Panc1 (cell line): Measurements from ENCODE around the gene FYN. TPM values are rescaled to one million over a fixed set of nuclear protein-coding genes. Genes with fewer than 3 reads are reported as not detected.
A peak's percentile ranks its signal among the peaks of the same experiment; 100 is the strongest.

Experiments used
- ATAC-seq: fragments of 200-7000 bp; cut with Tn5 transposase; 2 replicates; pipeline ENCODE4 v1.9.1; 2020; ENCODE audit warnings: mild to moderate bottlenecking, moderate library complexity
- BruUV-seq: library from RNA; stranded (reverse); fragments of 400-500 nt; replicated peaks from 2 replicates; lab custom pipeline; 2021; lab: Mats Ljungman, UMichigan
- CTCF ChIA-PET: fragments of 300-600 bp; sonication (Branson Sonifier 250); formaldehyde crosslinking; loops from one replicate; lab custom pipeline; 2022; ENCODE audit warnings: antibody characterized with exemption; lab: Charles Lee
- POLR2A ChIA-PET: fragments of 300-600 bp; sonication (Branson Sonifier 250); formaldehyde crosslinking; loops from one replicate; lab custom pipeline; 2022; ENCODE audit warnings: antibody characterized with exemption; lab: Charles Lee
- DNase-seq: peaks from one replicate; pipeline ENCODE4 v3.0.0-alpha.2; 2010; ENCODE audit warnings: low read depth, low spot score
- H3K27ac ChIP-seq: 2 replicates; pipeline ENCODE4 v1.5.1; 2011; ENCODE audit warnings: mild to moderate bottlenecking, low read length, inconsistent platforms
- H3K27me3 ChIP-seq: fragments of 200-500 bp; sonication (Bioruptor generic); 2 replicates; pipeline ENCODE4 v1.6.0; 2014; ENCODE audit warnings: low read length, inconsistent platforms; ENCODE audit not compliant: control insufficient read depth, insufficient read depth
- H3K36me3 ChIP-seq: fragments of 200-500 bp; sonication (Bioruptor generic); 2 replicates; pipeline ENCODE4 v1.5.1; 2014; ENCODE audit warnings: inconsistent platforms, mild to moderate bottlenecking, low read length, moderate library complexity; ENCODE audit not compliant: control insufficient read depth, insufficient read depth
- H3K4me1 ChIP-seq: 2 replicates; pipeline ENCODE4 v1.5.1; 2011; ENCODE audit warnings: inconsistent platforms, mild to moderate bottlenecking, low read length, moderate library complexity; ENCODE audit not compliant: control insufficient read depth, insufficient read depth
- H3K4me3 ChIP-seq, 2 experiments: 2 replicates each; pipeline ENCODE4 v1.5.1; 2011 to 2012; ENCODE audit warnings: low read depth in 2 of 2, low read length in 2 of 2, mild to moderate bottlenecking in 2 of 2, inconsistent platforms in 1 of 2, moderate library complexity in 1 of 2
- H3K9me3 ChIP-seq: fragments of 200-500 bp; sonication (Bioruptor generic); 2 replicates; pipeline ENCODE4 v1.5.1; 2014; ENCODE audit warnings: low read depth, mild to moderate bottlenecking, inconsistent platforms, low read length, moderate library complexity; ENCODE audit not compliant: control insufficient read depth, insufficient read depth
- POLR2AphosphoS5 ChIP-seq: IDR thresholded peaks from 2 replicates; pipeline ENCODE4 v1.6.1; 2012; ENCODE audit warnings: mild to moderate bottlenecking, low read depth, low read length, moderate library complexity
- SIN3A ChIP-seq: IDR thresholded peaks from 2 replicates; pipeline ENCODE4 v1.6.1; 2012; ENCODE audit warnings: low read depth, mild to moderate bottlenecking, low read length, moderate library complexity, borderline replicate concordance; ENCODE audit not compliant: insufficient read depth
- TCF7L2 ChIP-seq: IDR thresholded peaks from 2 replicates; pipeline ENCODE4 v1.6.1; 2011; ENCODE audit warnings: mild to moderate bottlenecking, low read depth, low read length, inconsistent platforms
- in situ Hi-C: cut with HindIII; loops from 2 replicates; pipeline ENCODE4 v1.10.0; 2016; ENCODE audit warnings: low sequenced_read_pairs, low pct_unique_long_range_greater_than_20kb
- intact Hi-C: fragments of 100-400 bp; cut with micrococcal nuclease; formaldehyde crosslinking; loops from one replicate; pipeline ENCODE4 v1.10.0; 2022; ENCODE audit not compliant: unreplicated experiment
- total RNA-seq: library from RNA; stranded (reverse); gene quantifications from one replicate; pipeline ENCODE4 v1.2.1, GENCODE V29; 2021; ENCODE audit not compliant: unreplicated experiment
- TF ChIP-seq, protein P1 (sequence below): fragments of 450-650 bp; IDR thresholded peaks from 2 replicates; pipeline ENCODE4 v1.5.1; 2017; ENCODE audit warnings: mild to moderate bottlenecking
- TF ChIP-seq, protein P2 (sequence below), 2 experiments: IDR thresholded peaks; 2 replicates each; pipeline ENCODE4 v1.6.1; 2011 to 2012; ENCODE audit warnings: low read depth in 2 of 2, control low read depth in 1 of 2, low read length in 1 of 2, mild to moderate bottlenecking in 1 of 2, moderate library complexity in 1 of 2; ENCODE audit not compliant: insufficient read depth in 1 of 2

The FYN gene
- total RNA-seq, 1 experiment from 2014 or later, result 4.2 TPM

DNA sequence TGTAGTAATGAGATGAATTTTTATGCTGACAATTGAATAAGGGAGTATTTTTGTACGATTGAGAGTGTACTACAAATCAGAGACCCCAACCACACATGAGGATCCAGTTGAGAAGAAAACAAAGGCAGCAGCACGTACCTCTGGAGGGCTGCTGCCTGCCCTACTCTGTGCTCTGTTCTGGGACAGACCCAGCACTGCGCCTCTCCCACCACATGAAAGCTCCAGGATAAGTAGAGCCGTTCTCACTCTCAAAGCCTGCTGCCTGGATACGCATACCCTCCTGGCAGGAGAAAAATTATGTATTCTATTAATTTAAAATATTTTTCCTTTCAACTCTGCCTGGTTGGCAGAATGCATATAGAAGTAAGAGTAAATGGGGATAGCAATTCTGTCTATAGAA, 256.1 kb downstream of the FYN start:
- no peak overlapping the region for H3K4me3 ChIP-seq
- ChIA-PET POLR2A (interaction anchor here (0.6 kb wide), 1 partner anchor 11 kb away, joined by 5 read pairs; no protein-coding TSS in a partner anchor), CTCF (no interaction called here)
- no TSS peak for BruUV-seq
- no peaks in the 10 kb centered on the region for H3K36me3 ChIP-seq
- TF ChIP-seq, protein P1, sequence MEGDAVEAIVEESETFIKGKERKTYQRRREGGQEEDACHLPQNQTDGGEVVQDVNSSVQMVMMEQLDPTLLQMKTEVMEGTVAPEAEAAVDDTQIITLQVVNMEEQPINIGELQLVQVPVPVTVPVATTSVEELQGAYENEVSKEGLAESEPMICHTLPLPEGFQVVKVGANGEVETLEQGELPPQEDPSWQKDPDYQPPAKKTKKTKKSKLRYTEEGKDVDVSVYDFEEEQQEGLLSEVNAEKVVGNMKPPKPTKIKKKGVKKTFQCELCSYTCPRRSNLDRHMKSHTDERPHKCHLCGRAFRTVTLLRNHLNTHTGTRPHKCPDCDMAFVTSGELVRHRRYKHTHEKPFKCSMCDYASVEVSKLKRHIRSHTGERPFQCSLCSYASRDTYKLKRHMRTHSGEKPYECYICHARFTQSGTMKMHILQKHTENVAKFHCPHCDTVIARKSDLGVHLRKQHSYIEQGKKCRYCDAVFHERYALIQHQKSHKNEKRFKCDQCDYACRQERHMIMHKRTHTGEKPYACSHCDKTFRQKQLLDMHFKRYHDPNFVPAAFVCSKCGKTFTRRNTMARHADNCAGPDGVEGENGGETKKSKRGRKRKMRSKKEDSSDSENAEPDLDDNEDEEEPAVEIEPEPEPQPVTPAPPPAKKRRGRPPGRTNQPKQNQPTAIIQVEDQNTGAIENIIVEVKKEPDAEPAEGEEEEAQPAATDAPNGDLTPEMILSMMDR, result no peak
- TF ChIP-seq SIN3A, result no peak
- TF ChIP-seq, protein P2, sequence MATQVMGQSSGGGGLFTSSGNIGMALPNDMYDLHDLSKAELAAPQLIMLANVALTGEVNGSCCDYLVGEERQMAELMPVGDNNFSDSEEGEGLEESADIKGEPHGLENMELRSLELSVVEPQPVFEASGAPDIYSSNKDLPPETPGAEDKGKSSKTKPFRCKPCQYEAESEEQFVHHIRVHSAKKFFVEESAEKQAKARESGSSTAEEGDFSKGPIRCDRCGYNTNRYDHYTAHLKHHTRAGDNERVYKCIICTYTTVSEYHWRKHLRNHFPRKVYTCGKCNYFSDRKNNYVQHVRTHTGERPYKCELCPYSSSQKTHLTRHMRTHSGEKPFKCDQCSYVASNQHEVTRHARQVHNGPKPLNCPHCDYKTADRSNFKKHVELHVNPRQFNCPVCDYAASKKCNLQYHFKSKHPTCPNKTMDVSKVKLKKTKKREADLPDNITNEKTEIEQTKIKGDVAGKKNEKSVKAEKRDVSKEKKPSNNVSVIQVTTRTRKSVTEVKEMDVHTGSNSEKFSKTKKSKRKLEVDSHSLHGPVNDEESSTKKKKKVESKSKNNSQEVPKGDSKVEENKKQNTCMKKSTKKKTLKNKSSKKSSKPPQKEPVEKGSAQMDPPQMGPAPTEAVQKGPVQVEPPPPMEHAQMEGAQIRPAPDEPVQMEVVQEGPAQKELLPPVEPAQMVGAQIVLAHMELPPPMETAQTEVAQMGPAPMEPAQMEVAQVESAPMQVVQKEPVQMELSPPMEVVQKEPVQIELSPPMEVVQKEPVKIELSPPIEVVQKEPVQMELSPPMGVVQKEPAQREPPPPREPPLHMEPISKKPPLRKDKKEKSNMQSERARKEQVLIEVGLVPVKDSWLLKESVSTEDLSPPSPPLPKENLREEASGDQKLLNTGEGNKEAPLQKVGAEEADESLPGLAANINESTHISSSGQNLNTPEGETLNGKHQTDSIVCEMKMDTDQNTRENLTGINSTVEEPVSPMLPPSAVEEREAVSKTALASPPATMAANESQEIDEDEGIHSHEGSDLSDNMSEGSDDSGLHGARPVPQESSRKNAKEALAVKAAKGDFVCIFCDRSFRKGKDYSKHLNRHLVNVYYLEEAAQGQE (IDR thresholded peaks at IDR 0.05; ENCODE audit: insufficient read depth in 1 of 2, low read depth in 2 of 2, low read length in 1 of 2), result no peak
- no peak for TF ChIP-seq POLR2AphosphoS5
- TF ChIP-seq TCF7L2, result no peak
- DNase-seq (no peak), ATAC-seq (no peak)
- H3K9me3 ChIP-seq, result no peaks in the 10 kb centered on the region
- in situ Hi-C loops (no loop called here), intact Hi-C loops (no loop called here)
- peaks cover 8% of the 10 kb centered on the region for H3K4me1 ChIP-seq
- H3K27me3 ChIP-seq, result no peaks in the 10 kb centered on the region
- no peak overlapping the region for H3K27ac ChIP-seq

DNA sequence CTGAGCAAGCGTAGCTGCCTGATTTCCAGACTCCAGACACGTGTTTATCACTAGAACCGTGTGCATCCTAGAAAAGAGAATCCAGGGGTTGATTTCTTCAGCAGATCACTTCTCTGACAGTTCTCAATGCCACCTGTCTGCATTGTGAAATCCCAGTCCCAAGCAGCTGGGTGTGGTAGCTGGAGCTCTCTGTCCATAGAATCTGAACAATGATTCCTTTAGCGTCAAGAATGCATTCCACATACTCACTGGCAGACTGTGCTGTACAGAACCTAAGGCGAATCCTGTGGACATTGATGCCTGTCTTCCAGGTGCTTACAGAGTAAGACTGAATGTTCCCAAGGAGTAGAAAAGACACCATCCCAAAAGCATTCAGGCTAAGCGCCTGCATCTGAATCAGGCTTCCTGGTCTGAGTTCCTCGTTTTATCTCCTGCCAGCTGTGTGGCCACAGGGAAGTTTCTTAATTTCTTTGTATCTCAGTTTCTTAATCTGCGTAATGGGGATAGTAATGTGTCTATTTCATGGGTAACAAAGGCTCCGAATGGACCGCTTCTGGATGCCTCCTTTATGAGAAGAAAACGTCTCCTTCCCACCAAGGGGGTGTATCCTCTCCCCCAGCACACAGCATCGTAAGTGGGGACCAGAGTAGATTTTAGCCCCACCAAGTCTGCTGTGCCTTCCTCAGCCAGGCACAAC, 257.2 kb downstream of the FYN start:
- H3K9me3 ChIP-seq, result no peaks in the 10 kb centered on the region
- in situ Hi-C loops (no loop called here), intact Hi-C loops (no loop called here)
- H3K27ac ChIP-seq, result no peak overlapping the region
- CTCF ChIA-PET, result no interaction called here
- no peak for DNase-seq
- H3K27me3 ChIP-seq, result no peaks in the 10 kb centered on the region
- no peak overlapping the region for H3K4me3 ChIP-seq
- no peak for TF ChIP-seq SIN3A
- TF ChIP-seq, protein P2 (IDR thresholded peaks at IDR 0.05; ENCODE audit: insufficient read depth in 1 of 2, low read depth in 2 of 2, low read length in 1 of 2), result no peak
- no peak for TF ChIP-seq TCF7L2
- TF ChIP-seq, protein P1, result no peak
- no peak for TF ChIP-seq POLR2AphosphoS5
- H3K4me1 ChIP-seq, result peaks cover 8% of the 10 kb centered on the region
- peak; percentile 38; the same call in 1 of the 2 replicates for ATAC-seq
- BruUV-seq, result no TSS peak
- POLR2A ChIA-PET, result interaction anchor here (0.7 kb wide), 1 partner anchor 10 kb away, joined by 3 read pairs; no protein-coding TSS in a partner anchor
- no peaks in the 10 kb centered on the region for H3K36me3 ChIP-seq
